Endodermal cell (in vitro differentiated cells): ENCODE results near the gene RXFP4. TPM values are rescaled to one million over a fixed set of nuclear protein-coding genes. Genes with fewer than 3 reads are reported as not detected.
A peak's percentile ranks its signal among the peaks of the same experiment; 100 is the strongest.

ENCODE experiments used
- DNase-seq: peaks from one replicate; pipeline ENCODE4 v3.0.0-alpha.2; 2017
- H3K27ac ChIP-seq: 2 replicates; pipeline ENCODE4 v1.5.1; 2013; ENCODE audit warnings: mild to moderate bottlenecking, low read depth, low read length, moderate library complexity
- H3K27me3 ChIP-seq: 2 replicates; pipeline ENCODE4 v1.6.1; 2013; ENCODE audit warnings: mild to moderate bottlenecking, low read length, moderate library complexity; ENCODE audit not compliant: insufficient read depth, control insufficient read depth, poor library complexity, severe bottlenecking
- H3K36me3 ChIP-seq: 2 replicates; pipeline ENCODE4 v1.7.0; 2013; ENCODE audit warnings: mild to moderate bottlenecking, low read length, moderate library complexity; ENCODE audit not compliant: control insufficient read depth, insufficient read depth
- H3K4me1 ChIP-seq: one replicate; pipeline ENCODE4 v1.7.0; 2013; ENCODE audit warnings: low read length; ENCODE audit not compliant: control insufficient read depth, insufficient read depth
- H3K4me3 ChIP-seq: 2 replicates; pipeline ENCODE4 v1.5.1; 2013; ENCODE audit warnings: mild to moderate bottlenecking, low read length, moderate library complexity
- H3K9ac ChIP-seq: 2 replicates; pipeline ENCODE4 v1.6.1; 2013; ENCODE audit warnings: mild to moderate bottlenecking, low read length, moderate library complexity; ENCODE audit not compliant: poor library complexity, severe bottlenecking; ENCODE audit errors: extremely low read depth
- H3K9me3 ChIP-seq: 2 replicates; pipeline ENCODE4 v1.6.1; 2013; ENCODE audit warnings: mild to moderate bottlenecking, low read length, moderate library complexity; ENCODE audit not compliant: control insufficient read depth
- H3K27ac Mint-ChIP-seq: 2 replicates; pipeline ENCODE4 v1.8.0; 2020; ENCODE audit warnings: mixed read lengths
- H3K27me3 Mint-ChIP-seq: 2 replicates; pipeline ENCODE4 v1.8.0; 2021; ENCODE audit warnings: mild to moderate bottlenecking, mixed read lengths; ENCODE audit not compliant: insufficient read depth
- H3K36me3 Mint-ChIP-seq: 2 replicates; pipeline ENCODE4 v1.8.0; 2020; ENCODE audit warnings: low read depth, mixed read lengths
- H3K4me1 Mint-ChIP-seq: 2 replicates; pipeline ENCODE4 v1.8.0; 2020; ENCODE audit warnings: mixed read lengths
- H3K4me3 Mint-ChIP-seq: 2 replicates; pipeline ENCODE4 v1.8.0; 2020; ENCODE audit warnings: mild to moderate bottlenecking, moderate library complexity, mixed read lengths
- H3K9me3 Mint-ChIP-seq: 2 replicates; pipeline ENCODE4 v1.8.0; 2020; ENCODE audit warnings: mild to moderate bottlenecking, mixed read lengths
- CTCF ChIP-seq: fragments of 200-600 bp; sonication (generic); conservative IDR thresholded peaks from 2 replicates; pipeline ENCODE4 v1.5.0; 2021; ENCODE audit warnings: antibody characterized with exemption, mild to moderate bottlenecking
- WGBS, 2 experiments: methylation state at CpG; one replicate each; pipeline versions ENCODE4 v1.1.5 to v1.1.7; 2013; ENCODE audit warnings: missing lambda C conversion rate in 2 of 2, mixed read lengths in 1 of 2; ENCODE audit not compliant: insufficient coverage in 1 of 2, insufficient read length in 1 of 2; 5-methylcytosine and 5-hydroxymethylcytosine counted together
- total RNA-seq, 2 donors: library from RNA; stranded (reverse); fragmentation: NEBNext Ultra II Directional in 1 of 2; extraction: Animal tissue kit (Norgen Biotek cat#: 25700) in 1 of 2; gene quantifications; 2 replicates in 1 of 2; 3 replicates in 1 of 2; pipeline ENCODE4 v1.2.1, GENCODE V29; 2021

Gene RXFP4
- total RNA-seq, 2 donors from 2014 or later = not detected

- no peaks in the 10 kb centered on the region for H3K9me3 Mint-ChIP-seq
- WGBS, 2 experiments = 96 to 97% methylated on average over 12 of the region's 12 CpGs
- Histone ChIP-seq H3K4me1 (peaks cover 8% of the 10 kb centered on the region), H3K36me3 (peaks cover 95% of the 10 kb centered on the region), H3K4me3 (no peak overlapping the region), H3K27me3 (no peaks in the 10 kb centered on the region), H3K27ac (no peak overlapping the region), H3K9ac (no peak overlapping the region), H3K9me3 (no peaks in the 10 kb centered on the region)
- no peak for DNase-seq
- no peaks in the 10 kb centered on the region for H3K4me1 Mint-ChIP-seq
- no peak for TF ChIP-seq CTCF
- peaks cover 81% of the 10 kb centered on the region for H3K36me3 Mint-ChIP-seq
- H3K27me3 Mint-ChIP-seq = no peaks in the 10 kb centered on the region
- no peak overlapping the region for H3K27ac Mint-ChIP-seq
- no peak overlapping the region for H3K4me3 Mint-ChIP-seq
Observed at GRCh38 chr1:155957411-155957915, 16.0 kb downstream of the RXFP4 start.

DNA sequence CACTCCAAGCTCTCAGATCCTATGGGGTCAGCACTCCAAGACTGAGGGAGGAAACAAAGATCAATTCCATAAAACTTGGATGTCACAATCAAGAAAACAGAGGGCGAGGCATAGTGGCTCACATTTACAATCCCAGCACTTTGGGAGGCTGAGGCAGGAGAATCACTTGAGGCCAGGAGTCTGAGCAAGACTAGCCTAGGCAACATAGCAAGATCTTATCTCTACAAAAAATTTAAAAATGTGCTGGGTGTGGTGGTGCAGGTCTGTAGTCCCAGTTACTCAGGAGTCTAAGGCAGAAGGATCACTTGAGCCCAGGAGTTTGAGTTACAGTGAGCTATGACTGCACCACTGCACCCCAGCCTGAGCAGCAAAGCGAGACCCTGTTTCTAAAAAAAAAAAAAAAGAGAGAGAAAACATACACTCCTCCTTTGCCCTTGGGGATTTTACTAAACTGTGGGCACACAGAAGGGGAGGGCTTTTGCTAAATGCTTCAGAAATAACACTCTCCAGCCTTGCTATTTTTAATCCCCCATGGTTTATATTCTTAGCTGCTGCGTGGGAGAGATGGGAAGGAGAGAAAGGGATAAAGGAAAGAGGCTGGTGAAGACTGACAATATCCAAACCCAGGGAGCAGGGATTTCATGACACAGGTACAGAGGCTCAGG, 18.8 kb downstream of the RXFP4 start:
- Mint-ChIP-seq H3K36me3 (peaks cover 77% of the 10 kb centered on the region), H3K27ac (peak overlapping the region; percentile 85), H3K4me3 (no peak overlapping the region), H3K27me3 (no peaks in the 10 kb centered on the region), H3K9me3 (no peaks in the 10 kb centered on the region), H3K4me1 (no peaks in the 10 kb centered on the region)
- H3K27me3 ChIP-seq = no peaks in the 10 kb centered on the region
- peaks cover 11% of the 10 kb centered on the region for H3K4me1 ChIP-seq
- no peak for TF ChIP-seq CTCF
- peaks cover 91% of the 10 kb centered on the region for H3K36me3 ChIP-seq
- no peak overlapping the region for H3K4me3 ChIP-seq
- H3K27ac ChIP-seq = no peak overlapping the region
- DNase-seq = no peak
- no peaks in the 10 kb centered on the region for H3K9me3 ChIP-seq
- WGBS, 2 experiments = 95 to 100% methylated on average over 1 to 2 of the region's 3 CpGs
- H3K9ac ChIP-seq = no peak overlapping the region

DNA sequence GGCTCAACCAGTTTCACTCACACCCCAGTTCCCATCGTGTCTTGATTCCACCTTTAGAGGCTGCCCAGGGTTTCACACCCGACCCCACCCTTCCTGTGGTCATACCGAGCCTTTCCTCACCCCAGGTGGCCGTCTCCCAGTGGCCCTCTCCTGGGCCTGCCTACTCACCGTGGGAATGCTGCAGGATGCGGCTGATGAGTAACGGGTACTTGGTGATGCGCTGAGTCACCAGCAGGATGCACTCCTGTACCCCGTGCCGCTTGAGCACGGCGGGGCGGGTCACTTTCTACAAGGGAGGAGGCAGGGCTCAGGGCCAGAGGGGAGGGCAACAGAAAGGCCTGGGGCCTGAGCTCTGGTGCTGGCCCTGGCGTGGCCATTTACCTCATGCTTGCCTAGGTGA, 20.5 kb downstream of the RXFP4 start:
- H3K36me3 Mint-ChIP-seq = peaks cover 80% of the 10 kb centered on the region
- H3K4me1 Mint-ChIP-seq = peaks cover 10% of the 10 kb centered on the region
- TF ChIP-seq CTCF = peak; percentile 23
- no peak overlapping the region for H3K9ac ChIP-seq
- H3K4me3 ChIP-seq = no peak overlapping the region
- peak overlapping the region; percentile 85 for H3K27ac Mint-ChIP-seq
- H3K27me3 ChIP-seq = no peaks in the 10 kb centered on the region
- H3K9me3 Mint-ChIP-seq = no peaks in the 10 kb centered on the region
- peaks cover 23% of the 10 kb centered on the region for H3K4me1 ChIP-seq
- no peak overlapping the region for H3K27ac ChIP-seq
- 87% methylated on average over 10 to 14 of the region's 14 CpGs for WGBS, 2 experiments
- no peak overlapping the region for H3K4me3 Mint-ChIP-seq
- no peaks in the 10 kb centered on the region for H3K9me3 ChIP-seq
- peaks cover 91% of the 10 kb centered on the region for H3K36me3 ChIP-seq
- no peaks in the 10 kb centered on the region for H3K27me3 Mint-ChIP-seq
- peak; percentile 67 for DNase-seq
